HG03159 (cell line): Measurements from ENCODE around the gene RAB11FIP4.
A peak's percentile ranks its signal among the peaks of the same experiment; 100 is the strongest.

Source experiments
- ATAC-seq: cut with Tn5 transposase; IDR thresholded peaks from one replicate; pipeline ENCODE4 v1.9.1; 2021; ENCODE audit warnings: mild to moderate bottlenecking, moderate library complexity; ENCODE audit not compliant: unreplicated experiment

The RAB11FIP4 gene

DNA sequence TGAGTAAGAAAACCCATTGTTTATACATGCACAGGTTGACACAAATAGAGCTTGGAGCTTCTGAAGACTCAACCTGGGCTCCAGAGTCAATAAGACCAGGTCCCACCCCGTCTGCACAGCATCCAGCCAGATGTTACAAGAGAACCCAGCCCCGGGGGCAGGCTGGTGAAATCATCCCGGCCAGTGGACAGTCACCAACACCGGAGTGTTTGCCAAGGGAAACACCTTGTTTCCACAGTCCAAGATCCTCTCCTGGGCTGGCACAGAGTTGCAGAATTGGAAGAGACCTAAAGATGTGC is 90.3 kb downstream of the RAB11FIP4 start:
- ATAC-seq: no peak

DNA sequence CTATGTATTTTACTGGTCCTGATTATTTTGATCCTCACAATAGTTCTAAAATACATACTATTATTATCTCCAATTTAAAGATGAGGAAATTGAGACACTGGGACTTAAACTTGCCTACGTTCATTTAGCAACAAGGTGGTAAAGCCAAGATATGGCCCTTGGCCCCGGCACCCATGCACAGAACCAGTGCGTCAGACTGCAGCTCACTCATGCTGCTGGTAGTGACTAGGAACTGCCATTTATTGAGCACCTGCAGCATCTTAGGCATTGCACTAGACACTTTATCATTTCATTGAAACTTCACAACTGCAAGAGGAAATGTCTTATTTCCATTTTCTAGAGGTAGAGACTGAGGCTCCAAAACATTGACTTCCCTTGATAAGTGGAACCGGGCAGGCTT is 93.3 kb downstream of the RAB11FIP4 start:
- ATAC-seq: no peak

DNA sequence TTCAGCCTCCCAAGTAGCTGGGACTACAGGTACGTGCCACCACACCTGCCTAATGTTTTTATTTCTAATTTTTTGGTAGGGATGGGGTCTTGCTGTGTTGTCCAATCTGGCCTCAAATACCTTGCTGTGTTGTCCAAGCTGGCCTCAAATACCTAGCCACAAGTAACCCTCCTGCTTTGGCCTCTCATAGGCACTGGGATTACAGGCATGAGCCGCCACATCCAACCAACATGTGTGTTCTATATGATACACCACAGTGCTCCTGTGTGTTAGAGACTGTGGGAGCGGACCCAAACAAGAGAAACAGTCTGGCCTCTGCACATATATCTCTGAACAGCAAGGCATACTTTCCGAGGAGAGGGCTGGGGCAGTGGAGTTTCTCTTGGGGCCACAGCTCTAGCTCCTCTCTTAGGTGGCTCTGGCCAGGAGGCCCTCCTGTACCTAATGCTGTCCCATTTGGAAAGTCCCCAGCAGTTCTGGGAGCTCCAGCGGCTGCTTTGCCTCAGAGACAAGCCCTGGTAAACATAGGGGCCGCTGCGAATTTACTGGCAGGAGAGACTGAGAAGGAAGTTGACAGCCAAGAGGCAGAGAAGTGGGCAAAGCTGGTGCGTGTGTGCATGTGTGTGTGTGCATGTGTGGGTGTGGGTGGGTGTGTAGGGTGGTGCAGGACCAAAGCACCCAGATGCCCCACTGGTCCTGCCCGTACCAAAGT is 95.0 kb downstream of the RAB11FIP4 start:
- no peak for ATAC-seq

DNA sequence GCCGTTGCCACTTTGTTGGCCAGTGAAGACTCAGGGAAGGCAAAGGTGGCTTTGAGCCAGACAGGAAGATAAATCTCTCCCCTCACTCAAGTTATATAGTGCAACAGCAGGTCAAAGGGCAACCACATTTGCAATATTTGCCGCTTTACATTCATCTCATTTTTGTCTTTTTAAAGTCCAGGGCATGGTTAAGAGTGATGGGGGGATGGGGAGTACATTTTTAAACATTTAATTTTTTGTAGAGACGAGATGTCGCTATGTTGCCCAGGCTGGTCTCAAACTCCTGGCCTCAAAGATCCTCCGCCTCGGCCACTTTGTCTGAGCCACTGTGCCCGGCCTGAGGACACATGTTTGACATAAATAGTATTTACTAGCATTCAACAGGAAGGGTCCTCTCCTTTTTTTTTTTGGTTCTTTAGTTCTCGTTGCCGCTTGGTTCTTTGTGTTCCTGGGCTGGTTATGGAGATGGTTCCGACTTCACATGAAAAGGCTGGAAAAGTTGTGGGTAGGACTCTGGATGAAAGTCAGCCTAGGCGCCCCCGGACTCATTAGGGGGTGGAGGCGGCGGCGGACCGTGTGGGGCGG is 95.7 kb downstream of the RAB11FIP4 start:
- no peak for ATAC-seq

DNA sequence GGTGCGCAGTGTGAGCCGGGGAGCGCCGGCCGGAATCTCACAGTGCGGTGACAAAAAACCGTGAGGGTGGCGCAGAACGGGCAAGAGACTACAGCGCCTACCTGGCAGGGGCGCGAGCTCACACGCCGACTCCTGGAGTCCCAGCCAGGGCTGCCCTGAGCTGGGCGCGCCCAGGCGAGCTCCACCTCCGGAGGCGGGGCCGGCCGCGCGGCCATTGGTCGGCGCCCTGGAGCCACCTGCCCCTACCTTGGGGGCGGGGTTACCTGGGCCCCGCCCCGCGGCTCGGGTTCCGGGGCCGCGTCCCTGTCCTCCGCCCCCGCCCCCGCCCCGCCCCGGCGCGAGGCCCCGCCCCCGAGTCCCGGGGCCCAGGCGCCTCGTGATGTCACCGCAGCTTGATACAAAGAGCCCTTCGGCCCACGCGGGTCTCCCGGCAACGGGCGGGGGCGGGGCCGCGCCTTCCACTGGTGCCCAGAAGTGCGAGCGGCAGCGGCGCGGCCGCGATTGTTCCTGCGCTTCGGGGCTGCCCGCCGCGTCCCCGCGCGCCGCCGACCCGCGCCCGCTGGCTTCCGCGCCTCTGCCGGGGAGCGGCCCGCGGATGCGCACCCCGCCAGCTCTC is 96.3 kb downstream of the RAB11FIP4 start:
- ATAC-seq: peak; percentile 66

DNA sequence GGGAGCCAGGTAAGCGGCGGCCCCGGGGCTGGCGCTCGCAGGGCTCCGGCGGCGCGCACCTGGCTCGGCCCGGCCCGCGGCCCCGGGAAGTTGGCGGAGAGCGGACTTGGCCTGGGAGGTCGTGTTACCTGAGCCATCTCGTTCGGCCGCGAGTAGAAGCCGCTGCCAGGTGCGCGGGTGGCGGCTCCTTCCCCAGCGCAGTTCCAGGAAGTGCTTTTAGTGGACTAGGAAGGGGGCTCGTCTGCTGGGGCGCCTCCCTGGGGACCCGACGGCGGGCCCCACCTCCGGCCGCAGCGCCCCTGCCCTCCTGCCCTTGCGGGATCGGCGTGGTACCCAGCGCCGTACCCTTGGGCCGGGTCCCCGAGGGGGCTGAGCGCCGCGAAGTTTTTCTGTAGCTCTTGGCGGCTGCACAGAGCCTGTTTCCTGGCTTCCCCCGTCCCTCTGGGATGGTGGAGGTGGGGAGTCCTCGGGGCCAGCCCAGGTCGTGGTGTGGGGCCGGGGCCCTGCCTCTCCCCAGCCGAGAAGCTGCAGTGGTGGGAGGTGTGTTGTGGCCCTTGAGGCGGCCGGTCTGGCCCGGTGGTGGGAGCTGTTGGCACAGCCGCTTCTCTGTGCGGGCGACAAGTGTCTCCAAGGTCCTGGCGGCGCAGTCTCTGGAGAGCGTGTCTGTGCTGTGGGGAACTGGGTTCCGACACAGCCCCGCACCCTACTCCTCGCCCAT is 96.9 kb downstream of the RAB11FIP4 start:
- peak; percentile 12 for ATAC-seq

DNA sequence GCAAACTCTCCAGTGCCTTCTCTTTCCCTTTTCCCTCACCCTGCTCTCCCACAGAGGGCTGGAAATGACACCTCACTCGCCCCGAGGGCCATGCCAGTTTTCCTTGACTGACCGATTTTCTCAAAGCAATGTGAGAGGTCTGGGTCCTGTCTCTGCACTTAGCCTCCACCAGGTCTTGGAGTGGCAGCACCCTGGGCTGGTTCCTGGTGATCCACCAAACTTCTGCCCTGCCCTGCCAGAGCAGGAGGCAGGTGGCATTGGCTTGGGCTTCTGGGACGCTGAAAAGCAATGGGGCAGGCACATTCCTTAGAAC is 97.5 kb downstream of the RAB11FIP4 start:
- ATAC-seq: no peak

DNA sequence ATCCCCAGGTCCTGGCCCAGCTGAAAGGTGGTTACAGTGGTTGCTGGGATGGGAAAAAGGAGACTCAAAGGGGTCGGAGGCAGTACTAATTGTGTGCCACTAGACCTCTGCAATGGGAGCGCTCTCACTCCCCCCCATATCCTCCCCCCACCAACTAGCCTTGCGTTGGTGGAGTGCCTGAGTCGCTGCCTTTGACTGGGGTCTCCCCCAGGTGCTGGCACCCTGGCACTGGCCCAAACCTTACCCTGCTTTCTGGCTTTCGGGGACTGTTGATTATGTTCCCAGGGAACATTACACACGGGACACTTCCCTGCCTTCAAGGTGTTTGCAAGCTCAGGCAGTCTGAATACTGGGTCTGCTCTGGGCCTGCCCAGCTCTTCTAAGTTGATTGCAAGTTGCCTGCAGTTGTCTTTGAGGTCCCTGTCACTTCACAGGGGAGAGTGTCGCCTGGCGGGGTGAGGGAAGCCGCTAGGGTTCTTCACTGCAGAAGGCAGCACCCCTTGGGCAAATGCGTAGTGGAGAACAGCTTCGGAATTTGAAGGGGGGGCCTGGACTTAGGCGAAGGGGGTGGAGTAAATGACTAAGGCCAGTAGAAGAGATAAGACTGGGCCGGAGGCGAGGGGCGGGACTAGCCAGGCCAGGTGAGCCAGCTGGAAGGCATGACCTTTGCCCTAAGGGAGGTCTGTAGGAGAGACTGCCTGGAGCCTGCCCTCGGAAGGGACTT is 98.0 kb downstream of the RAB11FIP4 start:
- no peak for ATAC-seq

DNA sequence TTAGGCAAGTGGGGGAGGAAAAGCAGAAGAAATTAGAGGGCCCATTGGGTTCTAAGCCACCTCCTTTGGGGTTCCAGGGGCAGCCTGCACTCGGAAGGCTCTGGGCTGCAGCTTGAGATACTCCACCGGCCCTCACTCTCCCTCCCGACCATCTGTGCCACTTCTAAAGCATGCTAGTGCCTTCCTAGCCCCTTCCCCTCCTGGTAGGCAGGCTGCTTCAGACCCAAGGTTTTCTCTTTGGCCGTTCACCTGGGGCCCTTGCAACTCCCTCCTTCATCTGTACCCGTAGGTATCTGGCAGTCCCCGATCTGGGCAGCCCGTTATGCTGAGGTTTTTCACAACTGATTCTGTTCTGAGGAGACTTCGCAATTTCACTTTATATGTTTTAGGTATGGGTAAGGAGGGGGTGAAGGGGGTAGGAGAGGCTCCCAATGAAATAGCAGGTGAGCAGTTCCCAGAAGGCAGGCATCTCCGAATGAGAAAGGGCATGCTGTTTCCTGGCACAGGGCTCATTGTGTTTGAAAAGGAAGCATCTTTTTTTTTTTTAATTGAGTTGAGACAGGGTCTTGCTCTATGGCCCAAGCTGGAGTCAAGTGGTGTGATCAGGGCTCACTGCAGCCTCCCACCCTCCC is 98.7 kb downstream of the RAB11FIP4 start:
- no peak for ATAC-seq

DNA sequence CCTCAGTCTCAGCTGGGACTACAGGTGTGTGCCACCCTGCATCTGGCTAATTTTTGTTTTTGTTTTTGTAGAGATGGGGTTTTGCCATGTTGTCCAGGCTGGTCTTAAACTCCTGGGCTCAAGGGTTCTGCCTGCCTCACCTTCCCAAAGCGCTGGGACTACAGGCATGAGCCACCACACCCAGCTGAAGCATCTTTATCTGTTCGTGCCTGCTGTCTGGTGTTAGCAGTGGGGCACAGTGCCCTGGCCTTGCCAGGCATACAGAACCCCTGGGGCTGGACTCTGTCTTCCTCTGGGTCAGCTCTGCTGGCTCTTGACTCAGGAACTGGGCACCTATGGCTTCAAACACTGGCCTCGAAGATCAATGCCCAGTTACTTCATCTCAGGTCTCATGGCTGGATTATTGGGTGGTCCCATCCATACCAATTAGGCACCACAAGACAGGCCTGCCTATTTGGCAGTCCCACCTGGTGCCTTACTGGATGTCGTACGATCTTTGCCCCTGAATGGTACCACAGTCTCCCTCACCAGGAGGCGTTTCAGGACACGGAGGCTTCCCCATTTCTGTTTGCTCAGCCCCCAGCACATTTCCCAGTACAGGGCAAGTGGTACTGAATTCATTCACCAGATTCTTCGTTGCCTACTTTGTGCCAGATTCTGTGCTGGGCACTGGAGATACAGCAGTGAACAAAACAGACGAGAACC is 99.3 kb downstream of the RAB11FIP4 start:
- ATAC-seq: no peak

DNA sequence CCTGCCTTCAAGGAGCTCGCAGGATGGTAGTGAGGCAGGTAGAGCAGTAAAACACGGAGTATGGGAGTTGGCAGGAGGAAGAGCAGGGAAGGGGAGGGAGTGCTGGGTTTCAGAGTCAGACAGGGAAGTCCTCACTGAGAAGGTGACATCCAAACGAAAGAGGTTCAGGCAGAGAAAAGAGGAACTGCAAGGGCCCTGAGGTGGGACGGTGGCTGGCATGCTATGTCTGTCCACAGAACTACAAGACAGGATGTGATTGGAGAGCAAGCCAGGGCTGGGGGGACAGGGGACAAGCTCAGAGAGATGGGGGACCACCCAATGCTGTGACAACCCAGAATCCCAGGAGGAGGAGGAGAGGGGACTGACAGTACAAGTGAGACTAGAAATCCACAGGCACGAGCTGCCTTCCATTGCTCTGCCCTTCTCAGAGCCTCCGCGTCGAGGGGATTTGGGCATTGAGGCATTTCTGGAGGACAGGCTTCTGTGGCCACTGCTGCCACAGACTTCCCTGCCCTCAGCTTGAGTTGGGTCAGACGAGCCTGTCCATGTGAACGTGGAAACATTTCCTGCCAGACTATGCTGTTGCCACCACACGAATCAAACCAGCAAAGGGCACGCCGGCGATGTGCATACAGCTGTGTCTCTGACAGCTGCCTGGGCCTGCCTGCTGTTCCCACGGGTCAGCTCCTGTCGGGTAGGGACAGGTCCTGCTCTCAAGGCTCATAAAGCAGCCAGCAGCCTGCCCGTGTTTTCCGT is 100.1 kb downstream of the RAB11FIP4 start:
- no peak for ATAC-seq

DNA sequence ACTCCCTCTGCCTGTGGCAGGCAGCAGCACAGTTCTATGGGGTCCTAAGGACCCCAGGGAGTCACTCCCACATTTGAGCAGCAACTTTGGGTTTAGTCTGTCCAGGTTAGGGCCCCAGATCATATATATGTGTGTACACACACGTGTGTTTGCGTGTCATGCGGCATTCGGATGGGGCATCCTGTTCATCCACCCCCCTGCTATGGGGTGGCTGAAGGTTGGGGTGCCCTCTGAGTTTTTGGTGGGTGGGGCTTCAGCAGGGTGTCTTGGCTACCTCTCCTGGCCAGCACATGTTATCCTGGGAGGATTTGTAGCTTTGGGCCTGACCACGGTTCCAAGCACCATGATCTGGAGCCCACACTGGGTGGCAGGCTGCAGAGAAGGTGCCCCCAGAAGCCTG is 100.7 kb downstream of the RAB11FIP4 start:
- ATAC-seq: no peak

DNA sequence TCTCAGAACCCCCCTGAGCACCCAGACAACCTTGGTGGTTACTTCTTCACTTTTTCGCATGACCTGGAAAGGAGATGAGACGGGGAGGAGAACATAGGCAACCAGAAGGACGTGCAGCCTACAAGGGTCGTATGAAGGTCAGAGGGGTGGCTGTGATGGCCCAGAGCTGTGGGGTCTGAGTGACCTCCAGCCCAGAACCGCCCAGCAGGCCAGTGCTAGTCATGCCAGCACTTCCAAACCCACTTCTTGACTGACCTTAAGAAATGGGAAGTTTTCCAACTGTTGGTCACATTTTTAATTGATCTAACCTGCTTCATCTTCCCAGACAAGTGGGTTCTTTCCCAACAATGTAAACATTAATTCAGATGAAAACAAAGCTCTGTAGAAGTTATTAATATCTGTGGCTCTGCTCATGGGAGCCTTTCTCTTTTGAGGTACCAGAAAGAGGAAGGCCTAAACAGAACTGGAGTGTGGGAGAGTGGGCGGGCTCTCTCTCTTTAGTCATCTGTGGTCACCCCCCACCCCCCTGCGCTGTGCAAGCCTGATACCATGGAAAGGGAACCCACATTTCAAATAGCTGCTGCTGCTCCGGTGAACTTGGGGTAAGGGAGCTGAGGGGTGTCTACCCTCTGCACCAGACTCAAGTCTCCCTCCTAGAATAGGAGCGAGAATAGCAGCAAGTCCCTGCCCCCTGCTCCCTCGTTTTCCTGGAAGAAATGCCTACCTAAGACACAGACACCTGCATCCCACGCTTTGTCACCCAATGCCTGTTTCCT is 101.6 kb downstream of the RAB11FIP4 start:
- no peak for ATAC-seq

DNA sequence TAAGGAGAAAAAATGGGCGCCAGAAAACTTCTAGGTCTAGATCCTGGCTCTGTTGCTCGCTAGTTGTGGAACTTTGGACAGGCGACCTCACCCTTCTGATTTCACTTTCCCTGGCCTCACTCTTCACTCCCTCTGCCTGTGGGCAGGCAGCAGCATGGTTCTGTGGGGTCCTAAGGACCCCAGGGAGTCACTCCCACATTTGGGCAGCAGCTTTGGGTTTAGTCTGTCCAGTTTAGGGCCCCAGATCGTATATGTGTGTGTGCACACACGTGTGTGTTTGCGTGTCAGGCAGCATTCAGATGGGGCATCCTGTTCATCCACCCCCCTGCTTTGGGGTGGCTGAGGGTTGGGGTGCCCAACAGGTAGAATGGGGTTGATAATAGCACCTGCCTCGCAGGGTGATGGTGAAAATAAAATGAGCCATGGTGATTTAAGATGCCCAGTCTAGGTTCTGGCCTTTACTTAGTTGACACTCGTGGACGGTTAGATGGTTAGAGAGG is 102.2 kb downstream of the RAB11FIP4 start:
- peak; percentile 8 for ATAC-seq

DNA sequence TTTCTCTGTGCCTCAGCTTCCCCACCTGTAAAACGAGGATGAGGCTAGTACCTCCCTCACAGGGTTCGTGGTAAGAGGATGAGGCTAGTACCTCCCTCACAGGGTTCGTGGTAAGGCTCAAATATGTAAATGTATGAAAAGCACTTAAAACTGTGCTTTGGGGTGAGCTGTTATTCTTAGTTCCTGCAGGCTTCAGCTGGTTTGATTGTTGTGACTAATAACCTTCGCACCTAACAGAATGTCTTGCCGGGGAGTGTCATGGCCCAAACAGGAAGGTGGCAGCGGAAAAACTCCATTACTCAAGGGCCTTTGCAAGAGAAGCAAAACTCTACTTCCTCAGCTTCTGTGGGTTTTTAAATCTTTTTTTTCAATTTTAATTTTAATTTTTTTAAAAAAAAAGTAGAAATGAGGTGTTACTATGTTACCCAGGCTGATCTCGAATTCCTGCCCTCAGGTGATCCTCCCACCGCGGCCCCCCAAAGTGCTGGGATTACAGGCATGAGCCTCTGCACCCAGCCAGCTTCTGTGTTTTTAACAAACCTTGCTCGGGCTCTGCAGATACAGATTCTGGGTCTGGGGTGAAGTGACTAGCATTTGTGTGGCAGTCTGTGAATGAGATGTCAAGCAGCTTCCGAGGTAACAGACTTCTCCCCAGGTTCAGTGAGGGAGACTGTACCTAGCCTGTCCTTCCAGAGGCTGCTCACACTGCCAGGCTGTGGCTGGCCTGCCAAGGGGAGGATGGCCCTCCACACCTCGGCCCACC is 103.0 kb downstream of the RAB11FIP4 start:
- ATAC-seq: peak; percentile 51

DNA sequence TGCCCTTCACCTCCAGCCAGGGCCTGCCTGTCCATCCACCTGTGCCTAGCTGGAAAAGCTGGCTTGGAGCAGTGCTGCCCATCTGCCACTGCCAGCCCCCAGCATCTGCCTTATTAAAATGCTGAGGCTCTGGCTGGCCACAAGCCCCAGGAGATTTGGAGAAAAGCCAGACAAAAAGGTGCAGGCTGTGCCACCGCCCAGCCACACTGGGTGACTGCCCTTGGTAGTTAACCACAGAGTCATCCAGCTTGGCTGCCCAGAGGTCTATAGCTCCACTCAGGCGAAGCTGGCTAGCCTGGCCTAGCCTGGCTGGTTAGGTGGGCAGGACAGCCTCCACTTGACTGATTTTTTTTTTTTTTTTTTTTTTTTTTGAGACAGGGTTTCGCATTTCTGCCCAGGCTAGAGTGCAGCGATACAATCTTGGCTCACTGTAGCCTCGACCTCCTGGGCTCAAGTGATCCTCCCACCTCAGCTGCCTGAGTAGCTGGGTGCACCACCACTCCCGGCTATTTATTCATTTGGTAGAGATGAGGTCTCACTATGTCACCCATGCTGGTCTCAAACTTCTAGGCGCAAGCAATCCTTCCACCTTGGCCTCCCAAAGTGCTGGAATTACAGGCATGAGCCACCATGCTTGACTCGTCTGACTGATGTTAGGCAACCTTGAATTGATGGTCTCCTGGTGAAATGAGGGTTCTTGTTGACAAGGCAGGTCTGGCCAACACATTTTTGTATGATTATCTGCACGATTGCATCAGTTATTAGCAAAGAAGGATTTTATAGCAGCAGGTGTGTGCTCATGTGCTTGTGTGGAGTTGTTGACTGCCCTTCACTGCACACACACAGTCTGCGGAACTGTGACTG is 103.8 kb downstream of the RAB11FIP4 start:
- ATAC-seq: no peak

DNA sequence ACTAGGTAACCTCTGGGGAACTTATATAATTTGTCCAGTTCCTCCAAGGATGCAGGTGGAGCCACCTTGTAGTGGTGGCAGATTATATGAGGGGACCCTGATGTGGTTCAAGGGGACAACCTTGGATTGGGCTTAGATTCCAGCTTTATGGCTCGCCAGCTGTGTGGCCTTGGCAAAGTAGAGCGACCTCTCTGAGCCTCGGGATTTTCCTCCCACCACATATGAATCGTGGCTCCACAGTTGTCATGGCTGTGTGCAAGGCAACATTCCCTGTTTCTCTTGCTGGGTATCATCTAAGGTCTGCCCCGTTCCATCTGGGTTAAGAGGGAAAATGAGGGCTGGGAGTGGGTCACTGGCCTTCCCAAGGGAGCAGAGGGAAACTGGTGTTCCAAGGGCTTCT is 104.6 kb downstream of the RAB11FIP4 start:
- no peak for ATAC-seq
